DOHH2 (cell line): ENCODE measurements around the gene MYOF.

ENCODE experiments used
- H3F3A ChIP-seq: fragments of 200-600 bp; sonication (generic), shearing (Covaris generic); 2 replicates; pipeline ENCODE4 v1.6.0; 2016; ENCODE audit warnings: antibody characterized with exemption, mild to moderate bottlenecking; ENCODE audit not compliant: control insufficient read depth, insufficient read depth
- H3K27ac ChIP-seq: fragments of 200-600 bp; sonication (generic); 2 replicates; pipeline ENCODE4 v1.5.1; 2014; ENCODE audit warnings: low read depth, mild to moderate bottlenecking, low read length, moderate library complexity
- H3K27me3 ChIP-seq: fragments of 200-600 bp; sonication (generic); 2 replicates; pipeline ENCODE4 v1.6.1; 2014; ENCODE audit warnings: mild to moderate bottlenecking, low read length, mixed read lengths; ENCODE audit not compliant: control insufficient read depth
- H3K36me3 ChIP-seq: fragments of 200-600 bp; sonication (generic); 2 replicates; pipeline ENCODE4 v1.6.1; 2014; ENCODE audit warnings: mild to moderate bottlenecking, low read length, moderate library complexity, mixed read lengths; ENCODE audit not compliant: control insufficient read depth
- H3K4me1 ChIP-seq: fragments of 200-600 bp; sonication (generic); 2 replicates; pipeline ENCODE4 v1.6.1; 2014; ENCODE audit warnings: mild to moderate bottlenecking, low read length, mixed read lengths; ENCODE audit not compliant: control insufficient read depth
- H3K4me2 ChIP-seq: fragments of 200-600 bp; sonication (generic); 2 replicates; pipeline ENCODE4 v1.6.0; 2014; ENCODE audit warnings: mild to moderate bottlenecking, low read length, moderate library complexity
- H3K4me3 ChIP-seq: fragments of 200-600 bp; sonication (generic); 2 replicates; pipeline ENCODE4 v1.5.1; 2014; ENCODE audit warnings: mild to moderate bottlenecking, low read length, mixed read lengths
- H3K79me2 ChIP-seq: fragments of 200-600 bp; sonication (generic); 2 replicates; pipeline ENCODE4 v1.6.1; 2014; ENCODE audit warnings: mild to moderate bottlenecking, low read length, mixed read lengths; ENCODE audit not compliant: control insufficient read depth
- H3K9me2 ChIP-seq: fragments of 200-600 bp; sonication (generic); replicated peaks from 2 replicates; pipeline ENCODE4 v1.6.1; 2014; ENCODE audit warnings: mild to moderate bottlenecking, low read length, mixed read lengths; ENCODE audit not compliant: control insufficient read depth
- H3K9me3 ChIP-seq: fragments of 200-600 bp; sonication (generic); 2 replicates; pipeline ENCODE4 v1.6.1; 2014; ENCODE audit warnings: antibody characterized with exemption, low read length, mixed read lengths; ENCODE audit not compliant: control insufficient read depth, insufficient read depth
- H4K20me1 ChIP-seq: fragments of 200-600 bp; sonication (generic); 2 replicates; pipeline ENCODE4 v1.6.0; 2014; ENCODE audit warnings: low read depth, mild to moderate bottlenecking, antibody characterized with exemption, low read length, moderate library complexity; ENCODE audit not compliant: control insufficient read depth, insufficient read depth
- EZH2phosphoT487 ChIP-seq: fragments of 200-600 bp; sonication (generic); IDR thresholded peaks from 2 replicates; pipeline ENCODE4 v1.6.1; 2017; ENCODE audit warnings: borderline replicate concordance, mild to moderate bottlenecking, antibody characterized with exemption, low read length, moderate library complexity, mixed read lengths
- TF ChIP-seq, protein P1 (sequence below): fragments of 200-600 bp; sonication (generic); IDR thresholded peaks from one replicate; pipeline ENCODE4 v1.5.1; 2014; ENCODE audit warnings: antibody characterized with exemption, mild to moderate bottlenecking, low read depth, low read length; ENCODE audit not compliant: poor library complexity, severe bottlenecking

MYOF gene

DNA sequence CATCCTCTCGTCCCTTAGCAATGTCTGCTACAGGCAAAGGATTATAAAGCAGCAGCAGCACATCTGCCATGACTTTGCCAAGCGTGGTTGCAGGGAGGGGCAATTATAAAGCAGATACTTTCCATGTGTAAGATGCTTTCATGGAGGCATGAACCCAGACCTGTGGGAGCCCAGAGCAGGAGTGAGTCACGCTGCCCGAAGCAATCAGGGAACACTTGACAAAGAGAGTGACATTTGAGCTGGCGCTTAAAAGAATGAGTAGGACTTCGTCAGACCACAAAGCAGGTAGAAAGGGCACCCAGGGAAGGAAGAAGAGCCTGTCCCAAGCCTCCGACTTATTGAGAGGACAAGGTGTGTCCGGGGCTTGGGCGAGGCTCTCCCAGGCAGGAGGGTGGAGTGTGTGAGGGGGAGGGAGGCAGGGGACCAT, 147.2 kb downstream of the MYOF start:
- no peaks in the 10 kb centered on the region for H3K36me3 ChIP-seq
- no peak overlapping the region for H3K4me3 ChIP-seq
- H3K4me2 ChIP-seq = no peak overlapping the region
- 0 out of 2 replicates have a peak, but pooled peaks cover 4% of the 10 kb centered on the region for H3K27me3 ChIP-seq
- H3K9me2 ChIP-seq = no peaks in the 10 kb centered on the region
- TF ChIP-seq EZH2phosphoT487 = no peak
- TF ChIP-seq, protein P1, sequence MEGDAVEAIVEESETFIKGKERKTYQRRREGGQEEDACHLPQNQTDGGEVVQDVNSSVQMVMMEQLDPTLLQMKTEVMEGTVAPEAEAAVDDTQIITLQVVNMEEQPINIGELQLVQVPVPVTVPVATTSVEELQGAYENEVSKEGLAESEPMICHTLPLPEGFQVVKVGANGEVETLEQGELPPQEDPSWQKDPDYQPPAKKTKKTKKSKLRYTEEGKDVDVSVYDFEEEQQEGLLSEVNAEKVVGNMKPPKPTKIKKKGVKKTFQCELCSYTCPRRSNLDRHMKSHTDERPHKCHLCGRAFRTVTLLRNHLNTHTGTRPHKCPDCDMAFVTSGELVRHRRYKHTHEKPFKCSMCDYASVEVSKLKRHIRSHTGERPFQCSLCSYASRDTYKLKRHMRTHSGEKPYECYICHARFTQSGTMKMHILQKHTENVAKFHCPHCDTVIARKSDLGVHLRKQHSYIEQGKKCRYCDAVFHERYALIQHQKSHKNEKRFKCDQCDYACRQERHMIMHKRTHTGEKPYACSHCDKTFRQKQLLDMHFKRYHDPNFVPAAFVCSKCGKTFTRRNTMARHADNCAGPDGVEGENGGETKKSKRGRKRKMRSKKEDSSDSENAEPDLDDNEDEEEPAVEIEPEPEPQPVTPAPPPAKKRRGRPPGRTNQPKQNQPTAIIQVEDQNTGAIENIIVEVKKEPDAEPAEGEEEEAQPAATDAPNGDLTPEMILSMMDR = no peak
- no peaks in the 10 kb centered on the region for H3K9me3 ChIP-seq
- no peaks in the 10 kb centered on the region for H3K4me1 ChIP-seq
- no peaks in the 10 kb centered on the region for H3K79me2 ChIP-seq
- H4K20me1 ChIP-seq = no peaks in the 10 kb centered on the region
- no peak overlapping the region for H3K27ac ChIP-seq
- H3F3A ChIP-seq = no peaks in the 10 kb centered on the region

DNA sequence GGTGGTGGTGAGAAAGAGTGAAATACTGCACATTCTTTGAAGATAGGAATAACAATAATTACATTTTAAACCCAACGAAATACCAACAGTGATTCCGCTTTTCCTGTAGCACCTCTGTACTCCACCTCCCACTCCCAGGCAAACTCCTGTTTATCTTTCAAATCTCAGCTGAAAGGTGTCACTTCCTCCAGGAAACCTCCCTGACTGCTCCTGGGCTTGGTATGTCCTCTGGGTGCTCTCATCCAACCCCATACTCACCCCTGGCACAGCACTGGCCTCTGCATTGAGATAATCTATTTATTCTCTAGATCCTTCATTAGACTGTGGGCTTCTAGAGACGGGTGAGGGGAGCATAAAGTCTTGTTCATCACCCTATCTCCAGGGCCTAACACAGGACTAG, 148.0 kb downstream of the MYOF start:
- H3K36me3 ChIP-seq = no peaks in the 10 kb centered on the region
- H3K27ac ChIP-seq = no peak overlapping the region
- no peaks in the 10 kb centered on the region for H3K79me2 ChIP-seq
- TF ChIP-seq, protein P1 = no peak
- no peak for TF ChIP-seq EZH2phosphoT487
- no peaks in the 10 kb centered on the region for H3K9me3 ChIP-seq
- H3K4me1 ChIP-seq = no peaks in the 10 kb centered on the region
- no peak overlapping the region for H3K4me2 ChIP-seq
- H4K20me1 ChIP-seq = no peaks in the 10 kb centered on the region
- H3F3A ChIP-seq = no peaks in the 10 kb centered on the region
- no peaks in the 10 kb centered on the region for H3K9me2 ChIP-seq
- H3K4me3 ChIP-seq = no peak overlapping the region
- 0 out of 2 replicates have a peak, but pooled peaks cover 4% of the 10 kb centered on the region for H3K27me3 ChIP-seq

- Histone ChIP-seq H3K27ac (no peak overlapping the region), H4K20me1 (no peaks in the 10 kb centered on the region), H3K27me3 (0 out of 2 replicates have a peak, but pooled peaks cover 2% of the 10 kb centered on the region), H3K4me2 (no peak overlapping the region), H3K36me3 (no peaks in the 10 kb centered on the region), H3K9me3 (no peaks in the 10 kb centered on the region), H3K4me1 (no peaks in the 10 kb centered on the region), H3F3A (no peaks in the 10 kb centered on the region), H3K79me2 (no peaks in the 10 kb centered on the region), H3K9me2 (no peaks in the 10 kb centered on the region), H3K4me3 (no peak overlapping the region)
- TF ChIP-seq EZH2phosphoT487 = no peak
- TF ChIP-seq, protein P1 = no peak
Observed at GRCh38 chr10:93333278-93333978, 148.7 kb downstream of the MYOF start.
